ENCODE data around the gene SNX6.
"Not testable (repeated sequence)": the region's sequence is repeated elsewhere in the genome, so short reads cannot be mapped to it uniquely, and the experiment has no call there.

The SNX6 gene

DNA sequence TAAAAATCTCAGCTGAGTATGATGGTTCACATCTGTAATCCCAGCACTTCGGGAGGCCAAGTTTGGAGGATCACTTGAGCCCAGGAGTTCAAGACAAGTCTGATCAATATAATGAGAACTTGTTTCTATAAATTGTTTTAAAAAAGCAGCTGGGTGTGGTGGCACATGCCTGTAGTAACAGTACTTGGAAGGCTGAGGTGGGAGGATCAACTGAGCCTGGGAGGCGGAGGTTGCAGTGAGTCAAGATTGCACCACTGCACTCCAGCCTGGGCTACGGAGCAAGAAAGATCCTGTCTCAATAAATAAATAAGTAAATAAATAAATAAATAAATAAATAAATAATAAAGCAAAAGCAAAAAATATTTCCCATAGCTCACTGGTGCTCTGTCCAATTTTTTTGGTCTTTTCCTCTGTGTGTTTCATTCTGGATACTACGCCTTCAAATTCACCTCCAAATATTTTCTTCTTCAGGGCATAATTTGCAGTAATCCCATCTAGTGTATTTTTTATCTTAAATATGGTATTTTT, 32.7 kb upstream of the SNX6 start:
- Histone ChIP-seq H3K9ac (no peak overlapping the region), H3K27me3 (no peaks in the 10 kb centered on the region), H3K9me3 (peaks cover 15% of the 10 kb centered on the region), H3K4me1 (peaks cover 7% of the 10 kb centered on the region; the same call in 1 of the 2 replicates), H4K20me1 (no peaks in the 10 kb centered on the region), H3K4me2 (no peak overlapping the region), H3K36me3 (no peaks in the 10 kb centered on the region), H3K4me3 (no peak overlapping the region), H3K27ac (no peak overlapping the region)
- no peak for TF ChIP-seq Cebpa-rat (IDR thresholded peaks at IDR 0.05)

DNA sequence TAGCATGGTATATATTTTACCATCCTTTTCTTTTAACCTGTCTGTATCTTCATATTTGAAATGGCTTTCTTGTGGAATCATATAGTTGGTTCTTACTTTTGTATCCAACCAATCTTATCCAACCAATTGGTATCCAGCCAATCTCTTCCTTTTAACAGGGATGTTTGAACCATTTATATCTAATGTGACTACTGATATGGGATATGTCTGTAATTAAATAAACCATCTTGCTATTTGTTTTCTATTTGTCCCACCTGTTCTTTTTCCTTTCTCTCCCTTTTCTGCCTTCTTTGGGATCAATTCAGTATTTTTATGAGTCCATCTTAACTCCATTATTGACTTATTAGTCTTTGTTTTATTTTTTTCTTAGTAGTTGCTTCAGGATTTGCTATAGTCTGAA, 30.8 kb upstream of the SNX6 start:
- Histone ChIP-seq H3K4me1 (no peaks in the 10 kb centered on the region), H3K27ac (no peak overlapping the region), H3K36me3 (no peaks in the 10 kb centered on the region), H3K4me2 (no peak overlapping the region), H3K9ac (no peak overlapping the region), H3K9me3 (peaks cover 15% of the 10 kb centered on the region), H4K20me1 (no peaks in the 10 kb centered on the region), H3K4me3 (no peak overlapping the region), H3K27me3 (no peaks in the 10 kb centered on the region)
- no peak for TF ChIP-seq Cebpa-rat (IDR thresholded peaks at IDR 0.05)

DNA sequence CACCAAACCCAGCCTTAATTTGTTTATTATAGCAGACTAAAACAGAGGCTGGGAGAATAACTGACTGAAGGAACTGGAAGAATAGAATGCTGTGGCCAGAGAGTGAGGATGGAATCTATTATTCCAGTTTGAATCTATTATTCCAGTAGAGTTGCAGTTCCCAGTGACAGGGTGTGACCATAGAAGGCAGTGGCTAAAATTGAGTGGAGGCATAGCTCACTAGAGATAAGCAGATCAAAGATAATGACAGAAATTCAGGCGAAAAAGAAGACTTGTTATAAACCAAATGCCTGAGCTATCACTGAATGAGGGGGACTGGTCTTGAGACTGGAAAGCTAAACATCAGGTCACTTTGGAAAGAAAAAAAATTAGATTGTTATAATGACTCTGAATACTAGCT, 26.0 kb upstream of the SNX6 start:
- H3K27ac ChIP-seq, result no peak overlapping the region
- no peak overlapping the region for H3K4me3 ChIP-seq
- H3K4me2 ChIP-seq, result no peak overlapping the region
- no peak overlapping the region for H3K9ac ChIP-seq
- no peaks in the 10 kb centered on the region for H3K27me3 ChIP-seq
- no peak for TF ChIP-seq Cebpa-rat (IDR thresholded peaks at IDR 0.05)
- H3K9me3 ChIP-seq, result peaks cover 3% of the 10 kb centered on the region; the same call in 1 of the 2 replicates
- no peaks in the 10 kb centered on the region for H4K20me1 ChIP-seq
- no peaks in the 10 kb centered on the region for H3K4me1 ChIP-seq
- no peaks in the 10 kb centered on the region for H3K36me3 ChIP-seq

DNA sequence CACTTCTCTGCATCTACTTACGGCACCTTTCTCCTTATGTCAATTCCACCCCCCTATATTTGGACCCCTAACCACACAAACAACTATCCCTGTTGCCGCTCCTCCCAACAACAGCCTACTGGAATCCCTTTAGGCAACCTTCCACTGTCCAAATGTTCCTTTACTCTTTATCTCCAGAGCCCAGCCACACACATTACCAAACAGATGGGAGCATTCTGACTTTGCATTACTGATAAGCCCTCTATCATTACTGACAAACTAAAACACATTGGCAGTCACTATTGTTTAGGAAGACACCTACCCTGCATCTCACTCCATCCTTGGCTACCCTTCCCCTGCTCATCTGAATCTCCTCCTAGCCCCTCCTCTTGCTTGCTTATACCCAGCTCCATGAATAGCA, 23.1 kb upstream of the SNX6 start:
- H3K4me1 ChIP-seq, H3K27me3 ChIP-seq, H3K27ac ChIP-seq, H4K20me1 ChIP-seq, H3K4me2 ChIP-seq, H3K4me3 ChIP-seq, H3K9ac ChIP-seq, H3K9me3 ChIP-seq, H3K36me3 ChIP-seq: not testable (repeated sequence)

DNA sequence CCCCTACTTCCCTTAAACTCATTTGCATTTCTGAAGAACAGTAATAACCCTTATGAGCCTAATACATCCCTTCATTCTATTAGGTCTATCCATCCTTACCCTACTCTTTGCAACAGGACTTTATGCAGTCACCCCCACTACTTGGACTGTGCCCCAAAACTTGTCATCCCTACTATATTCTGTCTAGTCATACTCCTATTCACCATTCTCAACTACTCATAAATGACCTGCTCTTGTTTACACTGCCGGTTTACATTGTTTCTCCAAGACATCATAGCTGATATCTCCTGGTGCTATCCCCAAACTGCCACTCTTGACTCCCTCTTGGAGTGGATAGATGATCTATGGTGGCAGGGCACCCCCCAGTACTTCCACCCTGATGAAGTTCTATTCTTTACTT, 22.4 kb upstream of the SNX6 start:
- not testable (repeated sequence) for H3K27ac ChIP-seq, H3K4me3 ChIP-seq, H3K27me3 ChIP-seq, H3K4me2 ChIP-seq, H3K36me3 ChIP-seq, H4K20me1 ChIP-seq, H3K4me1 ChIP-seq, H3K9me3 ChIP-seq, H3K9ac ChIP-seq

DNA sequence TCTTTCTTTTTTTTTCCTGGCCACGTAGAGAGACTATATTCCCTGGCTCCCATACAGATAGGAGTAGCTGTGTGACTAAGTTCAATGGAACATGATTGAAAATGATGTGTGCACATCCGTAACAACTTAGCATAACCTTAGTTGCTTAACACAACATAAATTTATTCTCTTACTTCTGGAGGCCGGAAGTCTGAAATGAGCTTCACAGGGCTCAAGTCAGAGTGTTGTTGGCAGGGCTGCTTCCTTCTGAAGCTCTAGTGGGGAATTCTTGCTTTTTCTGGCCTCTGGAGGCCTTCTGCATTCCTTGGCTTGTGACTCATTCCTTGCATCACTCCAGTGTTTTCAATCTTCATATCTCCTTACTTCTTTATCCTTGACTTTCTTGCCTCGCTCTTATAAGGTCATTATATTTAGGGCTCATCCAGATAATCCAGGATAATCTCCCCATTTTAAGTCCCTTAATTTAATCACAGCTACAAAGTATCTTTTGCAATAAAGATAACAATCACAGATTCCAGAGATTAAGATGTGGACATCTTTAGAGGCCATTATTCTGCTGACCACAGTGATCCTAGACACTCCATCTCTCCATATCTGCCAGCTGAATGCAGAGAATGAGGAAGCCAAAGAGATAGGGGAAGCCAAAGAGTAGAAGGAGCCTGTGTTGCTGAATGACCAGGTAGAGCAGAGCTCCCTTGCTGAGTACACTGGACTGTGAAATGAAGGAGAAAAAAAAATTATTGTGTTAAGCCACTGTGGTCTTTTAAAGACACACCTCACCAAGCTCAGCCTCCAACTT, 21.0 kb upstream of the SNX6 start:
- H3K9ac ChIP-seq, result no peak overlapping the region
- no peaks in the 10 kb centered on the region for H4K20me1 ChIP-seq
- no peak overlapping the region for H3K4me2 ChIP-seq
- H3K4me1 ChIP-seq, result no peaks in the 10 kb centered on the region
- no peaks in the 10 kb centered on the region for H3K27me3 ChIP-seq
- TF ChIP-seq Cebpa-rat (IDR thresholded peaks at IDR 0.05), result no peak
- H3K4me3 ChIP-seq, result no peak overlapping the region
- no peaks in the 10 kb centered on the region for H3K9me3 ChIP-seq
- H3K36me3 ChIP-seq, result no peaks in the 10 kb centered on the region
- H3K27ac ChIP-seq, result no peak overlapping the region

DNA sequence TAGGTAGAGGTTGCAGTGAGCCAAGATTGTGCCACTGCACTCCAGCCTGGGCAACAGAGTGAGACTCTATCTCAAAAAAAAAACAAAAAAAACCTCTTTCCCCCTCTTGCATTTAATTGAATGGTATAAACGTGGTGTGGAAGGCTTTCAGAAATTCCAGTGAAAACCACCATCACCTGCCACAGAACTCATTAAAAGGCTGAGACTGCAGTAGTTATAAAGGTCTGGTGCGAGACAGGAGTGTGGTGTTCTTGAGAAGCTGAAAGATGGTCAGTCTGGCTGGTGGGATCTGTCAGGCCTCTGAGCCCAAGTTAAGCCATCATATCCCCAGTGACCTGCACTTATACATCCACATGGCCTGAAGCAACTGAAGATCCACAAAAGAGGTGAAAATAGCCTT, 20.1 kb upstream of the SNX6 start:
- H3K9me3 ChIP-seq, H4K20me1 ChIP-seq, H3K4me2 ChIP-seq, H3K36me3 ChIP-seq, H3K27me3 ChIP-seq, H3K4me1 ChIP-seq, H3K4me3 ChIP-seq, H3K27ac ChIP-seq, H3K9ac ChIP-seq: not testable (repeated sequence)

DNA sequence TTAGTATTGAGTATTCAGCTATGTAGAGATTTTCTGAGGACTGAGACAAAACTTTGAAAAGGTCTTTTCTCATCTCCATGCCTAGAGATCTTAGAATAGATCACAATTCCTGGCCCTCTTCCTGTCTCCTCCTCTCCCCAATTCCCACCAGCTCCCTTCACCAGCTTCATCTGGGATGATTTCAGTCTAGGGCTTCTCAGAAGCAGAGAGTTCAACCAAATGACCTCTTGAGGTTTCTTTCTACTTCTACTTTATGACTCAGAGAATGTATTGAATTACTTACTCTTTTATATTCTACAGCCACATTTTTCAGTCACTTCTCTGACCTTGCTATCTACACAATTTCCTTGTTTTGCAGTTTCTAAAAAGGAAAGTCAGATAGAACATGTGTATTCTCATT, 19.4 kb upstream of the SNX6 start:
- H3K4me2 ChIP-seq, result no peak overlapping the region
- no peaks in the 10 kb centered on the region for H3K9me3 ChIP-seq
- H4K20me1 ChIP-seq, result no peaks in the 10 kb centered on the region
- no peak overlapping the region for H3K9ac ChIP-seq
- no peaks in the 10 kb centered on the region for H3K4me1 ChIP-seq
- H3K36me3 ChIP-seq, result no peaks in the 10 kb centered on the region
- no peaks in the 10 kb centered on the region for H3K27me3 ChIP-seq
- no peak for TF ChIP-seq Cebpa-rat (IDR thresholded peaks at IDR 0.05)
- no peak overlapping the region for H3K4me3 ChIP-seq
- no peak overlapping the region for H3K27ac ChIP-seq

DNA sequence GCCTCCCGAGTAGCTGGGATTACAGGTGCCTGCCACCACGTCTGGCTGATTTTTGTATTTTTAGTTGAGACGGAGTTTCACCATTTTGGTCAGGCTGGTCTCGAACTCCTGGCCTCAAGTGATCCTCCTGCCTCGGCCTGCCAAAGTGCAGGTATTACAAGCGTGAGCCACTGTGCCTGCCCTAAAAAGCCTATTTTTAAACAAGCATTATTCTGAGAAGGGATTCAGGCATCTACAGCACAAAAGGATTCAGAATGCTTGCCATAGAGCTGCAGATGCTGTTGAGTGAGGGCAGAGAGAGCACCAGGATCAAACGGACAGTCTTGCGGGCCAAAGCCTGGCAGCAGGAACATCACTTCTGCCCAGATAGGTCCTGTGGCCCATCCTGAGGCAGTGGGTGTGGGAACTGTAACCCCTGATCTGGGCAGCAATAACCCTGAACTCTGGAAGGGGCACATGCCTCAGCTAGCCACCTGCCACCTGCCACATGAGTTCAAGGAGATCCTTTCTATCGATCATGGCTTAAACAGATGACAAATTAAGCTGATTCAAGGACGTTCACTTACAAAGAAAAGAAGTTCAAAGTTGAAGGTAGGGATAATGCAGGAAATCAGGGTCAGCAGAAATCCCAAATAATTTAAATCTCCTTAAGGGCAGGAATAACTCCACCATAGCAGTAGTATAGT, 16.8 kb upstream of the SNX6 start:
- TF ChIP-seq Cebpa-rat (IDR thresholded peaks at IDR 0.05), result no peak

DNA sequence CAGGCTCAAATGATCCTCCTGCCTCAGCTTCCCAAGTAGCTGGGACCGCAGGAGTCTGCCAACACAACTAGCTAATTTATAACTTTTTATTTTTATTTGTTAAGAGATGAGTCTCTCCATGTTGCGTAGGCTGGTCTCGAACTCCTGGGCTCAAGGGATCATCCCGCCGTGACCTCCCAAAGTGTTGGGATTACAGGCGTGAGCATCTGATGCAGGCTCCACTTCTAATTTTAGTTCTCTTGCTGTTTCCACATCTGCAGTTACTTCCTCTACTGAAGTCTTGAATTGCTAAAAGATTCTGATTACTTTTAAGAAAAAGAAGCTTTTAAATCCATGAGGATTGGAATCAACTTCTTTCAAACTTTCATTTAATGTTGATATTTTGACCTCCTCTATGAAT, 13.4 kb upstream of the SNX6 start:
- Histone ChIP-seq H3K36me3 (no peaks in the 10 kb centered on the region), H3K27ac (no peak overlapping the region), H3K4me1 (no peaks in the 10 kb centered on the region), H3K27me3 (no peaks in the 10 kb centered on the region), H4K20me1 (no peaks in the 10 kb centered on the region), H3K9me3 (no peaks in the 10 kb centered on the region), H3K4me3 (no peak overlapping the region), H3K9ac (no peak overlapping the region), H3K4me2 (peak overlapping the region; percentile 12; the same call in 1 of the 2 replicates)
- TF ChIP-seq Cebpa-rat (IDR thresholded peaks at IDR 0.05), result no peak

More for the DNA sequence above, 16.8 kb upstream of the SNX6 start:
- H3K9ac ChIP-seq, result no peak overlapping the region
- no peak overlapping the region for H3K4me2 ChIP-seq
- no peaks in the 10 kb centered on the region for H3K4me1 ChIP-seq
- H4K20me1 ChIP-seq, result no peaks in the 10 kb centered on the region
- H3K9me3 ChIP-seq, result no peaks in the 10 kb centered on the region
- no peak overlapping the region for H3K27ac ChIP-seq
- no peaks in the 10 kb centered on the region for H3K36me3 ChIP-seq
- H3K4me3 ChIP-seq, result no peak overlapping the region
- H3K27me3 ChIP-seq, result no peaks in the 10 kb centered on the region

All from BLaER1 (cell line).